BLaER1 (cell line): ENCODE measurements around the gene PTH1R.

Experiments used
- H3K27ac ChIP-seq: shearing (Covaris generic); formaldehyde crosslinking; 2 replicates; pipeline ENCODE4 v1.8.1; 2022
- H3K27me3 ChIP-seq: shearing (Covaris generic); formaldehyde crosslinking; 2 replicates; pipeline ENCODE4 v1.8.1; 2022
- H3K36me3 ChIP-seq: shearing (Covaris generic); formaldehyde crosslinking; 2 replicates; pipeline ENCODE4 v1.8.1; 2022
- H3K4me1 ChIP-seq: shearing (Covaris generic); formaldehyde crosslinking; 2 replicates; pipeline ENCODE4 v1.8.1; 2022
- H3K4me2 ChIP-seq: shearing (Covaris generic); formaldehyde crosslinking; 2 replicates; pipeline ENCODE4 v1.8.1; 2022
- H3K4me3 ChIP-seq: shearing (Covaris generic); formaldehyde crosslinking; 2 replicates; pipeline ENCODE4 v1.8.1; 2022
- H3K9ac ChIP-seq: shearing (Covaris generic); formaldehyde crosslinking; 2 replicates; pipeline ENCODE4 v1.8.1; 2022
- H3K9me3 ChIP-seq: shearing (Covaris generic); formaldehyde crosslinking; 2 replicates; pipeline ENCODE4 v1.8.1; 2022
- H4K20me1 ChIP-seq: shearing (Covaris generic); formaldehyde crosslinking; 2 replicates; pipeline ENCODE4 v1.8.1; 2022
- Cebpa-rat ChIP-seq: shearing (Covaris generic); IDR thresholded peaks from 2 replicates; pipeline ENCODE4 v1.8.1; 2022

The PTH1R gene

GRCh38 chr3:46897829-46898320, 20.4 kb downstream of the PTH1R start:
- peak overlapping the region; percentile 84 for H3K4me2 ChIP-seq
- H3K4me3 ChIP-seq: 0 out of 2 replicates have a peak overlapping the region, but pooled peaks have one; percentile 25
- TF ChIP-seq Cebpa-rat: no peak
- H3K27me3 ChIP-seq: peaks cover 23% of the 10 kb centered on the region
- no peak overlapping the region for H3K27ac ChIP-seq
- peaks cover 24% of the 10 kb centered on the region for H3K4me1 ChIP-seq
- H4K20me1 ChIP-seq: no peaks in the 10 kb centered on the region
- H3K9me3 ChIP-seq: no peaks in the 10 kb centered on the region
- H3K36me3 ChIP-seq: no peaks in the 10 kb centered on the region
- no peak overlapping the region for H3K9ac ChIP-seq

DNA sequence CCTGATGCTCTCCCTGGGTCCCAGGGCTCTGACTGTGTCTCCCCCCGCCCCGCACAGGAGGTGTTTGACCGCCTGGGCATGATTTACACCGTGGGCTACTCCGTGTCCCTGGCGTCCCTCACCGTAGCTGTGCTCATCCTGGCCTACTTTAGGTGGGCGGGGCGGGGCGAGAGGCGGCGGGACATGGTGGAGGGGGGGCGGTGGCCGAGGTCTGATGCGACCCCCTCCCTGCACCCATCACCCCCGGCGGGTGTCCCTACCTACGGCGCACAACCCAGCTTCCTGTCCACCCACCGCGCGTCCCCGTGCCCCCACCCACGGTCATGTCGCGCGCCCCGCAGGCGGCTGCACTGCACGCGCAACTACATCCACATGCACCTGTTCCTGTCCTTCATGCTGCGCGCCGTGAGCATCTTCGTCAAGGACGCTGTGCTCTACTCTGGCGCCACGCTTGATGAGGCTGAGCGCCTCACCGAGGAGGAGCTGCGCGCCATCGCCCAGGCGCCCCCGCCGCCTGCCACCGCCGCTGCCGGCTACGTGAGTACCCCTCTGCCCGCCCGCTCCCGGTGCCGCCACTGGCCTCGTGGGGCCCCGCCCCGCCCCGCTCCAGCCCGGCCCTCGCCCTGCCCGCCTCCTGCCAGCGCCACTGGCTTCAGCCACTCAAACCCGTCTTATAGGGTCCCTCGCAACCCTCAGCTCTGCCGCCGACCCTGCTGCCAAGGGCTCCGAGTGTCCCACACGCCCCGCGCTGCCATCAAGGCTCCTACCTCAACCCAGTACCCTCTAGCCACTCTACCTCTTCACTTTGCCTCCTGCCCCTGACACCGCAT, 21.0 kb downstream of the PTH1R start:
- peaks cover 24% of the 10 kb centered on the region for H3K4me1 ChIP-seq
- no peaks in the 10 kb centered on the region for H4K20me1 ChIP-seq
- H3K4me3 ChIP-seq: peak overlapping the region; percentile 25; the same call in 1 of the 2 replicates
- peak overlapping the region; percentile 84 for H3K4me2 ChIP-seq
- no peaks in the 10 kb centered on the region for H3K9me3 ChIP-seq
- TF ChIP-seq Cebpa-rat: no peak
- no peak overlapping the region for H3K27ac ChIP-seq
- H3K27me3 ChIP-seq: peaks cover 23% of the 10 kb centered on the region
- H3K36me3 ChIP-seq: no peaks in the 10 kb centered on the region
- no peak overlapping the region for H3K9ac ChIP-seq

- Histone ChIP-seq H3K4me2 (peak overlapping the region; percentile 84), H3K4me1 (peaks cover 29% of the 10 kb centered on the region)
These were observed 21.9 kb downstream of the PTH1R start for GRCh38 chr3:46899151-46900006.

DNA sequence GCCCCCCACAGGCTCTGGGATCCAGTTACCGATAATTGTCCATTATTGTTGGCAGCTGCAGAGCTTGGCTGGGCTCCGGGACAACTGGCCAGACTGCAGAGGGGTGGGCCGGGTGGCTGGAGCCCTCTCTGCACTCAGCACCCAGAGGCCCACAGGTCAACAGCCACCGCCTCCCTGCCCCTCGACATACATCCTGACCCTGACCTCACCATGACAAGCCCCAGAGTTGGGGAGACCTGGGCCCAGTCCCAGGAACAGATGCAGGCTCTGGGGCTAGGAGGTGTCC, 22.4 kb downstream of the PTH1R start:
- Histone ChIP-seq H3K9ac (no peak overlapping the region), H3K4me3 (no peak overlapping the region), H3K27me3 (peaks cover 23% of the 10 kb centered on the region), H3K9me3 (no peaks in the 10 kb centered on the region), H3K4me2 (no peak overlapping the region), H3K27ac (no peak overlapping the region), H3K36me3 (no peaks in the 10 kb centered on the region), H4K20me1 (no peaks in the 10 kb centered on the region), H3K4me1 (peaks cover 29% of the 10 kb centered on the region)
- no peak for TF ChIP-seq Cebpa-rat

More at GRCh38 chr3:46899151-46900006, 21.9 kb downstream of the PTH1R start:
- Histone ChIP-seq H3K27ac (no peak overlapping the region), H3K27me3 (peaks cover 23% of the 10 kb centered on the region), H3K4me3 (no peak overlapping the region), H4K20me1 (no peaks in the 10 kb centered on the region), H3K9me3 (no peaks in the 10 kb centered on the region), H3K9ac (no peak overlapping the region), H3K36me3 (no peaks in the 10 kb centered on the region)
- TF ChIP-seq Cebpa-rat: no peak

DNA sequence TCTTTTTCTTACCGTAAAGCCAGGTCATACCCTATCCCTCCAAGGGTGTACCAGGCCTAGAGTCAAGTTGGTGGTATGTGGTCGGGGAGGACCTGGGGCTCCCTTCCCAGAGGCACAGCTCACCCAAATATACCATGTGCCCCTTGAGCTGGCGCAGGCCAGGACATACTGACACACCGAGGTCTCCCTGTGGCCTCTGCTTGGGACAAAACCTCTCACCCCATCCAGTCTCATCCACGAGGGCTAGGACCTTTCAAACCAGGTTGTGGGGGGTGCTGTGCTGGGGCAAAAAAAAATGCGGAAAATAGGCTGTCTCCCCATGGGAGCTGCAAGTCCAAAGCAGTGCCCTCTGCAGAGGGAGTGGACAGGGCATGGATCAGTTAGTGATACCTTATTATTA, 22.8 kb downstream of the PTH1R start:
- no peak overlapping the region for H3K27ac ChIP-seq
- H3K4me2 ChIP-seq: no peak overlapping the region
- no peaks in the 10 kb centered on the region for H3K9me3 ChIP-seq
- H3K27me3 ChIP-seq: peaks cover 23% of the 10 kb centered on the region
- H3K36me3 ChIP-seq: no peaks in the 10 kb centered on the region
- no peak overlapping the region for H3K9ac ChIP-seq
- H3K4me1 ChIP-seq: peaks cover 29% of the 10 kb centered on the region
- TF ChIP-seq Cebpa-rat: no peak
- no peaks in the 10 kb centered on the region for H4K20me1 ChIP-seq
- no peak overlapping the region for H3K4me3 ChIP-seq

GRCh38 chr3:46901061-46901460, 23.5 kb downstream of the PTH1R start:
- Histone ChIP-seq H3K27ac (no peak overlapping the region), H4K20me1 (no peaks in the 10 kb centered on the region), H3K27me3 (peaks cover 23% of the 10 kb centered on the region), H3K36me3 (no peaks in the 10 kb centered on the region), H3K4me1 (peaks cover 29% of the 10 kb centered on the region), H3K4me3 (no peak overlapping the region), H3K4me2 (no peak overlapping the region), H3K9me3 (no peaks in the 10 kb centered on the region), H3K9ac (no peak overlapping the region)
- TF ChIP-seq Cebpa-rat: no peak

- TF ChIP-seq Cebpa-rat: no peak
- peaks cover 29% of the 10 kb centered on the region for H3K4me1 ChIP-seq
- H3K4me3 ChIP-seq: no peak overlapping the region
- H3K27me3 ChIP-seq: peaks cover 23% of the 10 kb centered on the region
- H3K27ac ChIP-seq: no peak overlapping the region
- H3K9me3 ChIP-seq: no peaks in the 10 kb centered on the region
- no peaks in the 10 kb centered on the region for H4K20me1 ChIP-seq
- H3K4me2 ChIP-seq: no peak overlapping the region
- H3K36me3 ChIP-seq: no peaks in the 10 kb centered on the region
- no peak overlapping the region for H3K9ac ChIP-seq
These were observed 24.2 kb downstream of the PTH1R start for GRCh38 chr3:46901591-46902187.

DNA sequence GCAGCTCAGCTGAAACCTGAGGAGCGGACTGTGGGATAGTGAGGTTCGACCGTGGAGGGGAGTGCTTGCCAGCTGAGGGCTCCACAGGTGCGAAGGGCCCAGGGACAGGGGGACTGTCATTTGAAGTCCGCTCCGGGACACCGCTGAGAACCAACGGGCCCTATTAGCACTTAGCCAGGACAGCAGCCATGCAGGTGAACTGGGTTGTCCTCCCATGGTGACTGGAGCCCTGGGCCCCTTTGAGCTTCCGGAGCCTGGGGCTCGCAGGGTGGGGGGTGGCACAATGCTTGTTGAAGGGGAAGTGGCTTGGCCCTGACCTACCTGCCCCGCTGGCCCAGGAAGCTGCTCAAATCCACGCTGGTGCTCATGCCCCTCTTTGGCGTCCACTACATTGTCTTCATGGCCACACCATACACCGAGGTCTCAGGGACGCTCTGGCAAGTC, 24.7 kb downstream of the PTH1R start:
- Histone ChIP-seq H4K20me1 (no peaks in the 10 kb centered on the region), H3K36me3 (no peaks in the 10 kb centered on the region), H3K27ac (no peak overlapping the region), H3K27me3 (peaks cover 23% of the 10 kb centered on the region), H3K4me1 (peaks cover 29% of the 10 kb centered on the region), H3K9me3 (no peaks in the 10 kb centered on the region), H3K4me3 (no peak overlapping the region), H3K4me2 (no peak overlapping the region), H3K9ac (no peak overlapping the region)
- TF ChIP-seq Cebpa-rat: no peak

- H4K20me1 ChIP-seq: no peaks in the 10 kb centered on the region
- peak overlapping the region; percentile 70 for H3K4me2 ChIP-seq
- no peak overlapping the region for H3K4me3 ChIP-seq
- H3K4me1 ChIP-seq: peaks cover 28% of the 10 kb centered on the region
- peak overlapping the region; percentile 29; the same call in 1 of the 2 replicates for H3K9ac ChIP-seq
- no peaks in the 10 kb centered on the region for H3K36me3 ChIP-seq
- no peaks in the 10 kb centered on the region for H3K9me3 ChIP-seq
- peaks cover 13% of the 10 kb centered on the region for H3K27me3 ChIP-seq
- H3K27ac ChIP-seq: peak overlapping the region; percentile 49; the same call in 1 of the 2 replicates
- TF ChIP-seq Cebpa-rat: no peak
These were observed 26.1 kb downstream of the PTH1R start for GRCh38 chr3:46903341-46904302.
